Measurements from ENCODE around the gene AURKB. TPM values are rescaled to one million over a fixed set of nuclear protein-coding genes. Genes with fewer than 3 reads are reported as not detected.

The AURKB gene
- total and polyA plus RNA-seq, 2 donors (not counting 1 experiment from before 2014, with no cell fraction given), result 1.1 to 5.3 TPM

- no peak overlapping the region for H3K9ac ChIP-seq (ENCODE audit: low read length)
- Mint-ChIP-seq H3K9me3 (ENCODE audit: insufficient read depth) (no peaks in the 10 kb centered on the region), H3K27me3 (no peaks in the 10 kb centered on the region), H3K4me3 (peak overlapping the region; percentile 72), H3K27ac (peak overlapping the region; percentile 94), H3K4me1 (peaks cover 42% of the 10 kb centered on the region)
- WGBS (ENCODE audit: insufficient coverage), result no CpG with 5 or more reads among the region's 3 CpGs
- ATAC-seq (ENCODE audit: low read depth), result no peak
- peaks cover 41% of the 10 kb centered on the region for H3K79me2 ChIP-seq (ENCODE audit: control insufficient read depth, insufficient read depth, low read length)
- no peak overlapping the region for H3K4me3 ChIP-seq (ENCODE audit: control extremely low read depth in 1 of 5, extremely low read depth in 1 of 5, insufficient read depth in 1 of 5, low read depth in 2 of 5, low read length in 4 of 5)
- ChIA-PET CTCF (interaction anchor here (0.8 to 7.7 kb wide), 21 partner anchors 9 to 224 kb away, joined by 3 to 86 read pairs (median 10); partner anchors contain the start of genes ALOXE3, CTC1, RANGRF and SLC25A35), POLR2A (interaction anchor here (0.7 to 2.1 kb wide), 10 partner anchors 11 to 473 kb away, joined by 3 to 10 read pairs (median 4); no protein-coding TSS in a partner anchor)
- H3K27ac ChIP-seq (ENCODE audit: low read length in 2 of 2), result peak overlapping the region; percentile 52 to 68
- peaks cover 51 to 78% of the 10 kb centered on the region in 2 donors for H3K4me1 ChIP-seq (ENCODE audit: control insufficient read depth in 2 of 2, insufficient read depth in 2 of 2, low read length in 2 of 2)
- intact Hi-C loops (cut with micrococcal nuclease), result loop anchor here (2.0 kb wide), 1 partner anchor 78 kb away; no protein-coding TSS in a partner anchor
- TF ChIP-seq EZH2 (IDR thresholded peaks at IDR 0.05; ENCODE audit: borderline replicate concordance, insufficient read depth, low read depth, low read length, poor library complexity, severe bottlenecking), result no peak
- TF ChIP-seq CTCF (IDR thresholded peaks at IDR 0.05), result peak; percentile 46
- H3K9me3 ChIP-seq (ENCODE audit: control extremely low read depth in 1 of 3, control insufficient read depth in 2 of 3, insufficient read depth in 1 of 3, low read length in 2 of 3), result no peaks in the 10 kb centered on the region
- no peak for DNase-seq
- peaks cover 20% of the 10 kb centered on the region for H4K20me1 ChIP-seq (ENCODE audit: control insufficient read depth, insufficient read depth, low read length, poor library complexity, severe bottlenecking)
- H3K36me3 ChIP-seq (replicated peaks in 1 of 2; ENCODE audit: control extremely low read depth in 1 of 2, control insufficient read depth in 1 of 2, extremely low read depth in 1 of 2, insufficient read depth in 2 of 2, low read length in 1 of 2), result peaks cover 0 to 26% of the 10 kb centered on the region in 2 experiments
- peak overlapping the region; percentile 51 for H3K4me2 ChIP-seq (replicated peaks; ENCODE audit: low read depth, low read length, poor library complexity, severe bottlenecking)
- H3K27me3 ChIP-seq (replicated peaks in 1 of 4; ENCODE audit: control extremely low read depth in 1 of 4, control insufficient read depth in 3 of 4, insufficient read depth in 4 of 4, low read length in 3 of 4), result no peaks in the 10 kb centered on the region
- H2AFZ ChIP-seq (ENCODE audit: insufficient read depth, low read depth, low read length, poor library complexity, severe bottlenecking), result no peak overlapping the region
These were observed 51.4 kb downstream of the AURKB start for GRCh38 chr17:8159032-8159400.

Data from B cell (primary cell).